Upper lobe of left lung (tissue), 6 donors: ENCODE results near the gene DUSP9. TPM values are rescaled to one million over a fixed set of nuclear protein-coding genes. Genes with fewer than 3 reads are reported as not detected.
A peak's percentile ranks its signal among the peaks of the same experiment; 100 is the strongest.

Experiments
- ATAC-seq, 2 donors: fragments of 200-7000 bp; cut with Tn5 transposase; one replicate each; pipeline ENCODE4 v1.9.1; 2022; ENCODE audit warnings: mild to moderate bottlenecking in 2 of 2, moderate library complexity in 2 of 2; ENCODE audit not compliant: low FRiP score in 2 of 2
- DNase-seq, 2 donors: peaks; one replicate each; pipeline ENCODE4 v3.0.0-alpha.2; 2019 to 2020
- H3K27ac ChIP-seq, 4 donors: fragments of 200-600 bp; sonication (generic); one replicate each; pipeline ENCODE4 v1.5.1; 2016 to 2019
- H3K27me3 ChIP-seq, 4 donors: fragments of 200-600 bp; sonication (generic); one replicate each; pipeline ENCODE4 v1.5.1; 2017 to 2019
- H3K36me3 ChIP-seq, 4 donors: fragments of 200-600 bp; sonication (generic); one replicate each; pipeline ENCODE4 v1.5.1; 2016 to 2019
- H3K4me1 ChIP-seq, 4 donors: fragments of 200-600 bp; sonication (generic); one replicate each; pipeline ENCODE4 v1.5.1; 2018 to 2019
- H3K4me3 ChIP-seq, 4 donors: fragments of 200-600 bp; sonication (generic); one replicate each; pipeline ENCODE4 v1.5.1; 2017 to 2019; ENCODE audit warnings: mild to moderate bottlenecking in 2 of 4, moderate library complexity in 1 of 4
- H3K9me3 ChIP-seq, 4 donors: fragments of 200-600 bp; sonication (generic); one replicate each; pipeline ENCODE4 v1.5.1; 2018 to 2019
- EP300 ChIP-seq, 4 donors: sonication (generic); formaldehyde crosslinking; IDR thresholded peaks; one replicate each; pipeline ENCODE4 v1.5.1; 2017; ENCODE audit warnings: antibody characterized with exemption in 4 of 4, control low read depth in 2 of 4
- POLR2A ChIP-seq, 4 donors: fragments of 450-650 bp; IDR thresholded peaks; one replicate each; pipeline ENCODE4 v1.5.1; 2016 to 2017; ENCODE audit warnings: antibody characterized with exemption in 4 of 4, mild to moderate bottlenecking in 2 of 4
- POLR2AphosphoS5 ChIP-seq, 2 donors: sonication (generic); formaldehyde crosslinking; IDR thresholded peaks; one replicate each; pipeline ENCODE4 v1.5.1; 2017; ENCODE audit warnings: antibody characterized with exemption in 2 of 2
- WGBS, 2 donors: methylation state at CpG; one replicate each; pipeline ENCODE4 v1.1.5; 2017 to 2018; 5-methylcytosine and 5-hydroxymethylcytosine counted together
- total RNA-seq, 6 donors: library from RNA; depleted of rRNA in 4 of 6; stranded (reverse); fragments of >200 nt in 4 of 6; gene quantifications; one replicate each; pipeline versions ENCODE4 v1.1.0 to v1.2.1, GENCODE V29; 2016 to 2021
- TF ChIP-seq, protein P1 (sequence below), 6 experiments: fragments of 450-650 bp in 4 of 6; fragments of 200-600 bp in 2 of 6; sonication (generic) in 2 of 6; IDR thresholded peaks; one replicate each; pipeline ENCODE4 v1.5.1; 2016 to 2019; ENCODE audit warnings: antibody characterized with exemption in 6 of 6
- donor health status: DM: no; HTN: no; CAD: no; lungs with moderate emphysema.
- donor health status: DM: no; HTN: yes; CAD: no; lungs with severe emphysema.

The DUSP9 gene
- total RNA-seq, 6 donors from 2014 or later, result 0.14 to 0.44 (median 0.27) TPM; not detected in 3

DNA sequence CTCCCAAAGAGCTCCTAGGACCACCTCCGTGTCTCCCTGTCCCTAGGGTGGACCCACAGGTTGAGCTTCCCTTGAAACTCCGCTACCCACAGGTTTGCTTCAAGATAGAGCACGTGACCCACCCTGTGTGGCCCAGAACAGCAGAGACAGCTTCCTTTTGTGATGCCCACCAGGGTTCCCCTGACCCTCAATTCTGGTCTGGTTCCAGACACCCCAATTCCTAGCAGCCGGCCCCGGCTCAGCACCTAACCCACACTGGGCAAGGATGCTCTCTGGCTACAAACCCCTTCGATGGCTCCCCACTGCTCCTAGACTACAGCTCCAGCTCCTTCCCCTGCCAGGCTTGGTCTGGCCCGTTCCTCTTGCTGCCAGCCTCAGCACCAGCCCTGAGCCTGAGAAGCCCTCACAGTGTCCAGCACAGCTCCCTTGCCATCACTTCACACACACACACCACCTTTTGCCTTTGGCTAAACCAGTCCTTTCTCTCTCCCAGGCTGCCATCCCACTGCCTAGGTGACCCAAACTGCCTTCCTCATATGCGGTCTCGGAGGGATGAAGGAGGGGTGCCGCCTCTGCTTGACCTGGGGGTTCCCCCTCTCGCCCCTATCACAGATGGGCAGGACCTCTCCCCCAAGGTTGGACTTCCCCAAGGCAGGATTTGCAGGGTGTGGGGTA is 20.4 kb downstream of the DUSP9 start:
- DNase-seq (no peak), ATAC-seq (no peak)
- Histone ChIP-seq H3K27ac (no peak overlapping the region), H3K27me3 (peaks cover 0 to 7% (median 0%) of the 10 kb centered on the region in 4 donors), H3K36me3 (no peaks in the 10 kb centered on the region), H3K4me1 (peaks cover 0 to 1% (median 0%) of the 10 kb centered on the region in 4 donors), H3K9me3 (no peaks in the 10 kb centered on the region), H3K4me3 (peak overlapping the region in 1 of 4 donors; percentile 6)
- WGBS, 2 donors, result 71 to 73% methylated on average over 7 to 11 of the region's 11 CpGs
- TF ChIP-seq POLR2AphosphoS5 (IDR thresholded peaks at IDR 0.05) (no peak), EP300 (IDR thresholded peaks at IDR 0.05) (no peak), POLR2A (IDR thresholded peaks at IDR 0.05) (no peak)
- TF ChIP-seq, protein P1, sequence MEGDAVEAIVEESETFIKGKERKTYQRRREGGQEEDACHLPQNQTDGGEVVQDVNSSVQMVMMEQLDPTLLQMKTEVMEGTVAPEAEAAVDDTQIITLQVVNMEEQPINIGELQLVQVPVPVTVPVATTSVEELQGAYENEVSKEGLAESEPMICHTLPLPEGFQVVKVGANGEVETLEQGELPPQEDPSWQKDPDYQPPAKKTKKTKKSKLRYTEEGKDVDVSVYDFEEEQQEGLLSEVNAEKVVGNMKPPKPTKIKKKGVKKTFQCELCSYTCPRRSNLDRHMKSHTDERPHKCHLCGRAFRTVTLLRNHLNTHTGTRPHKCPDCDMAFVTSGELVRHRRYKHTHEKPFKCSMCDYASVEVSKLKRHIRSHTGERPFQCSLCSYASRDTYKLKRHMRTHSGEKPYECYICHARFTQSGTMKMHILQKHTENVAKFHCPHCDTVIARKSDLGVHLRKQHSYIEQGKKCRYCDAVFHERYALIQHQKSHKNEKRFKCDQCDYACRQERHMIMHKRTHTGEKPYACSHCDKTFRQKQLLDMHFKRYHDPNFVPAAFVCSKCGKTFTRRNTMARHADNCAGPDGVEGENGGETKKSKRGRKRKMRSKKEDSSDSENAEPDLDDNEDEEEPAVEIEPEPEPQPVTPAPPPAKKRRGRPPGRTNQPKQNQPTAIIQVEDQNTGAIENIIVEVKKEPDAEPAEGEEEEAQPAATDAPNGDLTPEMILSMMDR (IDR thresholded peaks at IDR 0.05), result no peak

GRCh38 chrX:153667956-153668396 is 21.0 kb downstream of the DUSP9 start:
- WGBS, 2 donors, result 49 to 90% methylated on average over 2 to 14 of the region's 14 CpGs

DNA sequence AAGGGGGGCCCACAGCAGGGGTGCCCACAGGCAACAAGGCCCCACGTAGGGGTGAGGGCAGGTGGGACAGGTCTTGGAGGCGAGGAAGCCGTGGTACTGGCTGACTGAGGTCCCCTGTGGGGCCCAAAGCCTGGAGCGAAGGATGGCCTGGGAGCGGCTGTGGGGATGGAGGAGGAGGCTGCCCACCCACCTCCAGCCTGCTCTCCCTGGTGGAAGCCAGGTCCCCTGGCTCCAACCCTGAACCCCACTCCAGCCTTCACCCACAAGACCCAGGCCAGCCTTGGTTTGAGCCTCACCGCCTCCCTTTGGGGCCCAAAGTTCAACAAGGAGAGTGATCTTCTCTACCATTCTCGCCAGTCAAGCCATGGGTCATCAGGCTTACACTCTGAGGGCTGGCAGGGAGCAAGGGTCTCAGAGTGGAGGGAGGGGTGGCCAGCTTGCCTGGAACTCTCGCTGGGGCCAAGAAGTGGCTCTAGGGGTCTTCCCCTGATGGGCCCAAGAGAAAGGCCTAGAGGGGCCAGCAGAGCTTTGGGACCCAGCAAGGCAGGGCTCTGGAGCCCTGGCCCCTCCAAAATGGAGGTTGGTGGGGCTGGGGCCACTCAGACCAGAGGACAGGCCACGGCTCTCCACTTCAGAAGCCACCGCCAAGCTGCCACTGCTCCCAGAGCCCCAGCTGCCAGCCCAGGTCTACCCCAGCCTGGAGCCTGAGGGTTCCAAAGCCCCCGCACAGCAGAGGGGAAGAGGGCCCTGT is 21.6 kb downstream of the DUSP9 start:
- DNase-seq (no peak), ATAC-seq (no peak)
- Histone ChIP-seq H3K27me3 (peaks cover 0 to 15% (median 0%) of the 10 kb centered on the region in 4 donors), H3K4me1 (peaks cover 0 to 6% (median 0%) of the 10 kb centered on the region in 4 donors), H3K27ac (no peak overlapping the region), H3K36me3 (no peaks in the 10 kb centered on the region), H3K9me3 (no peaks in the 10 kb centered on the region), H3K4me3 (no peak overlapping the region)
- WGBS, 2 donors, result 81 to 88% methylated on average over 5 to 10 of the region's 11 CpGs
- TF ChIP-seq POLR2A (IDR thresholded peaks at IDR 0.05) (no peak), POLR2AphosphoS5 (IDR thresholded peaks at IDR 0.05) (no peak)

More at GRCh38 chrX:153667956-153668396, 21.0 kb downstream of the DUSP9 start:
- peak overlapping the region in 1 of 4 donors; percentile 6 for H3K4me3 ChIP-seq
- TF ChIP-seq, protein P1 (IDR thresholded peaks at IDR 0.05), result peak; percentile 71 to 86 (median 80)
- TF ChIP-seq EP300 (IDR thresholded peaks at IDR 0.05) (no peak), POLR2A (IDR thresholded peaks at IDR 0.05) (no peak), POLR2AphosphoS5 (IDR thresholded peaks at IDR 0.05) (no peak)
- no peaks in the 10 kb centered on the region for H3K36me3 ChIP-seq
- ATAC-seq (peak; percentile 72 to 84), DNase-seq (peak; percentile 56 to 73)
- peaks cover 0 to under 1% (median 0%) of the 10 kb centered on the region in 4 donors for H3K4me1 ChIP-seq
- peaks cover 0 to 9% (median 0%) of the 10 kb centered on the region in 4 donors for H3K27me3 ChIP-seq
- no peaks in the 10 kb centered on the region for H3K9me3 ChIP-seq
- H3K27ac ChIP-seq, result no peak overlapping the region

GRCh38 chrX:153669174-153669890 is 22.3 kb downstream of the DUSP9 start:
- Histone ChIP-seq H3K27me3 (peaks cover 0 to 15% (median 0%) of the 10 kb centered on the region in 4 donors), H3K27ac (no peak overlapping the region), H3K9me3 (no peaks in the 10 kb centered on the region), H3K4me3 (no peak overlapping the region), H3K4me1 (peaks cover 0 to 6% (median 0%) of the 10 kb centered on the region in 4 donors), H3K36me3 (no peaks in the 10 kb centered on the region)
- 12 to 63% methylated on average over 5 to 16 of the region's 17 CpGs for WGBS, 2 donors
- no peak for TF ChIP-seq POLR2AphosphoS5 (IDR thresholded peaks at IDR 0.05)
- TF ChIP-seq, protein P1 (IDR thresholded peaks at IDR 0.05), result peak; percentile 53 to 79 (median 78)
- peak in 1 of 2 donors; percentile 43 for DNase-seq
- peak in 1 of 2 donors; percentile 47 for ATAC-seq
